NCI-H187 treated with DMSO at 0.1 percent for 48 hours (cell line): ENCODE results near the gene SPP1.

Experiments used
- DNase-seq: peaks from one replicate; lab custom pipeline; 2025; lab: John Stamatoyannopoulos, UW

The SPP1 gene

GRCh38 chr4:87956501-87956900 is 19.0 kb upstream of the SPP1 start:
- DNase-seq: no peak

GRCh38 chr4:87957061-87957460 is 18.5 kb upstream of the SPP1 start:
- DNase-seq: no peak

GRCh38 chr4:87961993-87962392 is 13.5 kb upstream of the SPP1 start:
- DNase-seq: no peak

- DNase-seq: no peak
These were observed 12.9 kb upstream of the SPP1 start for GRCh38 chr4:87962398-87963146.

GRCh38 chr4:87965501-87965975 is 10.0 kb upstream of the SPP1 start:
- no peak for DNase-seq

GRCh38 chr4:87966095-87966496 is 9.4 kb upstream of the SPP1 start:
- no peak for DNase-seq

- DNase-seq: no peak
These were observed 8.3 kb upstream of the SPP1 start for GRCh38 chr4:87967193-87967592.

- DNase-seq: no peak
These were observed 5.4 kb upstream of the SPP1 start for GRCh38 chr4:87970121-87970520.

GRCh38 chr4:87971866-87972265 is 3.6 kb upstream of the SPP1 start:
- DNase-seq: no peak

- no peak for DNase-seq
These were observed 2.0 kb upstream of the SPP1 start for GRCh38 chr4:87973283-87974169.

GRCh38 chr4:87974856-87975462 is 555 bp upstream of the SPP1 start:
- no peak for DNase-seq

- no peak for DNase-seq
These were observed 2.2 kb downstream of the SPP1 start for GRCh38 chr4:87977521-87978278.

- DNase-seq: no peak
These were observed 3.2 kb downstream of the SPP1 start for GRCh38 chr4:87978681-87979080.

GRCh38 chr4:87979810-87980209 is 4.3 kb downstream of the SPP1 start:
- DNase-seq: no peak

- DNase-seq: no peak
These were observed 6.0 kb downstream of the SPP1 start for GRCh38 chr4:87981486-87981885.

- no peak for DNase-seq
These were observed 6.5 kb downstream of the SPP1 start for GRCh38 chr4:87982036-87982435.

GRCh38 chr4:87982446-87983010 is 7.0 kb downstream of the SPP1 start:
- no peak for DNase-seq

- no peak for DNase-seq
These were observed 8.5 kb downstream of the SPP1 start for GRCh38 chr4:87983996-87984395.

GRCh38 chr4:87985097-87985886 is 9.8 kb downstream of the SPP1 start:
- DNase-seq: no peak

- DNase-seq: no peak
These were observed 10.3 kb downstream of the SPP1 start for GRCh38 chr4:87985887-87986200.

- no peak for DNase-seq
These were observed 11.0 kb downstream of the SPP1 start for GRCh38 chr4:87986508-87986907.
